HepG2 (cell line): ENCODE results near the gene SEMA3B. TPM values are rescaled to one million over a fixed set of nuclear protein-coding genes. Genes with fewer than 3 reads are reported as not detected.

Source experiments
- ASH2L ChIP-seq: fragments of 300-600, 200-600 bp; sonication (generic); IDR thresholded peaks from 2 replicates; pipeline ENCODE4 v1.7.0; 2017; ENCODE audit warnings: low read depth, mild to moderate bottlenecking, moderate library complexity, mixed read lengths, low read length; ENCODE audit not compliant: insufficient read length
- CREB1 ChIP-seq, 2 experiments: fragments of 450-650 bp in 1 of 2; IDR thresholded peaks; 2 replicates each; pipeline ENCODE4 v1.6.1; 2016 to 2017; ENCODE audit warnings: control low read depth in 1 of 2, mild to moderate bottlenecking in 1 of 2, missing compliant biosample characterization in 1 of 2, missing genetic modification characterization in 1 of 2
- DRAP1 ChIP-seq: IDR thresholded peaks from 2 replicates; pipeline ENCODE4 v1.6.1; 2016; ENCODE audit warnings: missing genetic modification reagents, missing compliant biosample characterization
- E2F1 ChIP-seq: sonication (generic); formaldehyde crosslinking; IDR thresholded peaks from 2 replicates; pipeline ENCODE4 v1.5.0; 2020; ENCODE audit warnings: missing genetic modification reagents
- EHMT2 ChIP-seq: fragments of 200-600 bp; sonication (generic); IDR thresholded peaks from 2 replicates; pipeline ENCODE4 v1.7.0; 2017; ENCODE audit warnings: antibody characterized with exemption, low read depth, low read length, borderline replicate concordance
- GLI4 ChIP-seq: sonication (generic); formaldehyde crosslinking; IDR thresholded peaks from 2 replicates; pipeline ENCODE4 v1.5.1; 2020; ENCODE audit warnings: missing genetic modification reagents, mild to moderate bottlenecking, moderate library complexity, borderline replicate concordance
- HNRNPK ChIP-seq: fragments of 200-400 bp; formaldehyde crosslinking; IDR thresholded peaks from 2 replicates; pipeline ENCODE4 v1.6.1; 2018; ENCODE audit warnings: low read length, low read depth, moderate library complexity, mild to moderate bottlenecking; ENCODE audit not compliant: poor library complexity, severe bottlenecking
- HOXA7 ChIP-seq: sonication (generic); formaldehyde crosslinking; IDR thresholded peaks from 2 replicates; pipeline ENCODE4 v1.8.1; 2022; ENCODE audit warnings: mild to moderate bottlenecking, missing genetic modification reagents, moderate library complexity
- KMT2A ChIP-seq: sonication (generic); formaldehyde crosslinking; IDR thresholded peaks from 2 replicates; pipeline ENCODE4 v1.4.0; 2020; ENCODE audit warnings: missing genetic modification reagents
- NCOA1 ChIP-seq: sonication (generic); formaldehyde crosslinking; IDR thresholded peaks from 2 replicates; pipeline ENCODE4 v1.9.0; 2021; ENCODE audit warnings: missing genetic modification reagents
- NFATC3 ChIP-seq: sonication (generic); formaldehyde crosslinking; IDR thresholded peaks from 2 replicates; pipeline ENCODE4 v1.5.1; 2020; ENCODE audit warnings: mild to moderate bottlenecking, missing genetic modification reagents
- NFKBIZ ChIP-seq: IDR thresholded peaks from 2 replicates; pipeline ENCODE4 v1.6.1; 2018; ENCODE audit warnings: missing genetic modification reagents, missing compliant biosample characterization
- NFYC ChIP-seq: IDR thresholded peaks from 2 replicates; pipeline ENCODE4 v1.6.1; 2016; ENCODE audit warnings: missing genetic modification reagents, missing compliant biosample characterization
- REXO4 ChIP-seq: sonication (generic); formaldehyde crosslinking; IDR thresholded peaks from 2 replicates; pipeline ENCODE4 v1.8.0; 2022; ENCODE audit warnings: missing genetic modification reagents, mild to moderate bottlenecking, borderline replicate concordance
- THAP7 ChIP-seq: sonication (generic); formaldehyde crosslinking; IDR thresholded peaks from 2 replicates; pipeline ENCODE4 v1.8.1; 2023; ENCODE audit warnings: mild to moderate bottlenecking, missing genetic modification reagents
- ZC3H4 ChIP-seq: sonication (generic); formaldehyde crosslinking; IDR thresholded peaks from 2 replicates; pipeline ENCODE4 v1.4.0; 2020; ENCODE audit warnings: missing genetic modification reagents, borderline replicate concordance
- ZFP36L2 ChIP-seq: sonication (generic); formaldehyde crosslinking; IDR thresholded peaks from 2 replicates; pipeline ENCODE4 v1.4.0; 2020; ENCODE audit warnings: missing genetic modification reagents
- ZMYM3 ChIP-seq: sonication (generic); formaldehyde crosslinking; IDR thresholded peaks from 2 replicates; pipeline ENCODE4 v1.5.1; 2020; ENCODE audit warnings: mild to moderate bottlenecking, missing genetic modification reagents
- ZNF230 ChIP-seq: sonication (generic); formaldehyde crosslinking; IDR thresholded peaks from 2 replicates; pipeline ENCODE4 v1.4.0; 2020; ENCODE audit warnings: mild to moderate bottlenecking, missing genetic modification reagents
- ZNF235 ChIP-seq: sonication (generic); formaldehyde crosslinking; IDR thresholded peaks from 2 replicates; pipeline ENCODE4 v1.8.1; 2023; ENCODE audit warnings: mild to moderate bottlenecking, missing genetic modification reagents, borderline replicate concordance
- ZNF30 ChIP-seq: sonication (generic); formaldehyde crosslinking; IDR thresholded peaks from 2 replicates; pipeline ENCODE4 v1.5.0; 2020; ENCODE audit warnings: mild to moderate bottlenecking, missing genetic modification reagents
- ZNF430 ChIP-seq: sonication (generic); formaldehyde crosslinking; IDR thresholded peaks from 2 replicates; pipeline ENCODE4 v1.9.0; 2021; ENCODE audit warnings: mild to moderate bottlenecking, missing genetic modification reagents
- ZNF557 ChIP-seq: sonication (generic); formaldehyde crosslinking; IDR thresholded peaks from 2 replicates; pipeline ENCODE4 v1.4.0; 2020; ENCODE audit warnings: missing genetic modification reagents
- ZNF567 ChIP-seq: sonication (generic); formaldehyde crosslinking; IDR thresholded peaks from 2 replicates; pipeline ENCODE4 v1.8.1; 2023; ENCODE audit warnings: mild to moderate bottlenecking, missing genetic modification reagents, borderline replicate concordance
- ZNF652 ChIP-seq: IDR thresholded peaks from 2 replicates; pipeline ENCODE4 v1.6.1; 2016; ENCODE audit warnings: low read depth, borderline replicate concordance
- ZNF709 ChIP-seq: sonication (generic); formaldehyde crosslinking; IDR thresholded peaks from 2 replicates; pipeline ENCODE4 v1.5.0; 2020; ENCODE audit warnings: mild to moderate bottlenecking, missing genetic modification reagents
- ZNF75D ChIP-seq: sonication (generic); formaldehyde crosslinking; IDR thresholded peaks from 2 replicates; pipeline ENCODE4 v1.8.1; 2023; ENCODE audit warnings: missing genetic modification reagents, mild to moderate bottlenecking, borderline replicate concordance
- ZNF780A ChIP-seq: sonication (generic); formaldehyde crosslinking; IDR thresholded peaks from 2 replicates; pipeline ENCODE4 v1.8.0; 2022; ENCODE audit warnings: mild to moderate bottlenecking, missing genetic modification reagents, moderate library complexity
- ZNF782 ChIP-seq: sonication (generic); formaldehyde crosslinking; IDR thresholded peaks from 2 replicates; pipeline ENCODE4 v1.4.0; 2020; ENCODE audit warnings: missing genetic modification reagents, mild to moderate bottlenecking, borderline replicate concordance
- ZNF839 ChIP-seq: sonication (generic); formaldehyde crosslinking; IDR thresholded peaks from 2 replicates; pipeline ENCODE4 v1.4.0; 2020; ENCODE audit warnings: missing genetic modification reagents, mild to moderate bottlenecking, borderline replicate concordance
- polyA plus RNA-seq, 8 experiments: library from polyadenylated mRNA; depleted of rRNA in 3 of 8; stranded (reverse) in 7 of 8; unstranded in 1 of 8; fragments of >200 nt; fragmentation: Illumina TruSeq in 4 of 8; extraction: Trizol in 4 of 8; gene quantifications; 2 replicates each; pipeline versions ENCODE4 v1.2.1 to v1.2.3, GENCODE V29; 2011 to 2016; ENCODE audit warnings: low read depth in 4 of 8, missing spikeins in 1 of 8, mixed read lengths in 1 of 8; ENCODE audit not compliant: insufficient read depth in 1 of 8
- total RNA-seq, 5 experiments: library from RNA; depleted of rRNA; stranded (reverse); fragments of >200 nt; fragmentation: Illumina TruSeq; extraction: Trizol; gene quantifications; 2 replicates each; pipeline ENCODE4 v1.2.3, GENCODE V29; 2016; ENCODE audit warnings: low read depth in 1 of 5

SEMA3B gene
- total and polyA plus RNA-seq, 2 of the 13 experiments (the other 11 are each of a cell fraction or from before 2014, with no cell fraction given) = 93.2 to 158 TPM

GRCh38 chr3:50299929-50300680, 31.2 kb downstream of the SEMA3B start (continued):
- TF ChIP-seq ZNF652 (CRISPR knock-in tag) = no peak
- TF ChIP-seq ZNF235 (CRISPR knock-in tag) = no peak
- TF ChIP-seq ZC3H4 (CRISPR knock-in tag) = peak; percentile 56; the same call in 1 of the 2 replicates
- no peak for TF ChIP-seq EHMT2
- TF ChIP-seq NFKBIZ (CRISPR knock-in tag) = no peak
- TF ChIP-seq NFATC3 (CRISPR knock-in tag) = no peak
- TF ChIP-seq ZNF839 (CRISPR knock-in tag) = no peak
- no peak for TF ChIP-seq REXO4 (CRISPR knock-in tag)
- TF ChIP-seq THAP7 = no peak
- TF ChIP-seq ASH2L = no peak
- 0 out of 2 replicates have a peak, but pooled peaks have one; percentile 36 for TF ChIP-seq HOXA7
- no peak for TF ChIP-seq GLI4
- TF ChIP-seq ZNF780A (CRISPR knock-in tag) = no peak
- no peak for TF ChIP-seq ZNF230
- no peak for TF ChIP-seq DRAP1 (CRISPR knock-in tag)
- no peak for TF ChIP-seq NFYC (CRISPR knock-in tag)
- peak; percentile 15; the same call in 1 of the 2 replicates for TF ChIP-seq ZNF557 (CRISPR knock-in tag)
- TF ChIP-seq ZFP36L2 (CRISPR knock-in tag) = no peak
- TF ChIP-seq ZNF782 (CRISPR knock-in tag) = 0 out of 2 replicates have a peak, but pooled peaks have one; percentile 5
- no peak for TF ChIP-seq ZNF567 (CRISPR knock-in tag)
- TF ChIP-seq ZNF75D (CRISPR knock-in tag) = no peak
- TF ChIP-seq ZNF709 = 0 out of 2 replicates have a peak, but pooled peaks have one; percentile 48
- no peak for TF ChIP-seq ZNF30 (CRISPR knock-in tag)
- TF ChIP-seq ZNF430 (CRISPR knock-in tag) = 0 out of 2 replicates have a peak, but pooled peaks have one; percentile 30
- TF ChIP-seq KMT2A (CRISPR knock-in tag) = no peak
- TF ChIP-seq NCOA1 = no peak
- no peak for TF ChIP-seq HNRNPK
- no peak for TF ChIP-seq CREB1 (IDR thresholded peaks at IDR 0.05)
- no peak; the same call in 1 of the 2 replicates for TF ChIP-seq CREB1 (CRISPR knock-in tag; IDR thresholded peaks at IDR 0.05)
- no peak for TF ChIP-seq E2F1
- TF ChIP-seq ZMYM3 (CRISPR knock-in tag) = no peak; the same call in 1 of the 2 replicates
